T-helper 2 cell (primary cell): ENCODE measurements around the gene CERS5.

Experiments used
- DNase-seq, 5 experiments: peaks; one replicate each; pipeline versions ENCODE4 v3.0.0 to v3.0.0-alpha.2; 2012 to 2022

The CERS5 gene

GRCh38 chr12:50127546-50127945 lies 39.6 kb downstream of the CERS5 start:
- no peak for DNase-seq

GRCh38 chr12:50123203-50123602 lies 44.0 kb downstream of the CERS5 start:
- DNase-seq: no peak

DNA sequence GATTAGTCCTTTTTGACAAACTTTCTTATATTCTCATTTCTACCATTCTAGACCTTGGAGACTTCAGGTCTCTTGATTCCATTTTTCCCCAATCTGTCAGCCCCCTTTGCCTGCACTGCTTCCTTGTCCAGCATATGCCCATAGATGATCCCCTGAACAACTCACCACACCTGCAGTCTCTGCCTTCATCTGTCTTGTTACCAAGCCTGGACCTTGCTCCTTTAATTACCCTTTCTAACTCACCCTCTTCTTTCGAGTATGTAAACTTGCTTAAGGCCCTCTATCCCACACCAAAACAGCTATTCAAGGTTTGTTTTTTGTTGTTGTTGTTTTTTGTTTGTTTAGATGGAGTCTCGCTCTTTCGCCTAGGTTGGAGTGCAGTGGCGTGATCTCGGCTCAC lies 45.5 kb downstream of the CERS5 start:
- DNase-seq: no peak

- DNase-seq: no peak
Measured at GRCh38 chr12:50120953-50121352, 46.2 kb downstream of the CERS5 start.

GRCh38 chr12:50120521-50120920 lies 46.6 kb downstream of the CERS5 start:
- DNase-seq: no peak

GRCh38 chr12:50119387-50119786 lies 47.8 kb downstream of the CERS5 start:
- DNase-seq: no peak

DNA sequence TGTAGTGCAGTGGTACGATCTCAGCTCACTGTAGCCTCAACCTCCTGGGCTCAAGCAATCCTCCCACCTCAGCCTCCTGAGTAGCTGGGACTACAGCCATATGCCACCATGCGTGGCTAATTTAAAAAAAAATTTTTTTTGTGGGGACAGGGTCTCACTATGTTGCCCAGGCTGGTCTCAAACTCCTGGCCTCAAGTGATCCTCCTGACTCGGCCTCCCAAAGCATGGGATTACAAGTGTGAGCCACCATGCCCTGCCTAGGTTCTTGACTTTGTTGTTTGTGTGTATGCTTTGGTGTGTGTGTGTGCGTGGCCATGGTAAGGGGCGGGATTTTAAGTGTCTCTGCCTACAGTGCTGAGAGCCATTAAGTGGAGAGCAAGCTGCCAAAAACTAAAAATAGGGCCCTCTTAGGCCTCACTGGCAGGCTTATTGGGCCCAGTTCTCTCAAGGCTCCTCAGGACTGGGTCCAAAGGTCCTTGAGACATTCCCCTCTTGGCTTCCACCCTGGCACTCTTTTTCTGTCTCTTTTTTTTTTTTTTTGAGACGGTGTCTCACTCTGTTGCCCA lies 50.0 kb downstream of the CERS5 start:
- DNase-seq: no peak

GRCh38 chr12:50112456-50113218 lies 54.5 kb downstream of the CERS5 start:
- peak in 1 of 5 experiments; percentile 47 for DNase-seq

GRCh38 chr12:50111693-50112455 lies 55.3 kb downstream of the CERS5 start, which contains the start of gene COX14:
Gene COX14, plus strand, starts transcription at chr12:50112236. Its CDS starts 7,808 bp downstream, at chr12:50120044.
- peak; percentile 97 to 100 (median 99) for DNase-seq

DNA sequence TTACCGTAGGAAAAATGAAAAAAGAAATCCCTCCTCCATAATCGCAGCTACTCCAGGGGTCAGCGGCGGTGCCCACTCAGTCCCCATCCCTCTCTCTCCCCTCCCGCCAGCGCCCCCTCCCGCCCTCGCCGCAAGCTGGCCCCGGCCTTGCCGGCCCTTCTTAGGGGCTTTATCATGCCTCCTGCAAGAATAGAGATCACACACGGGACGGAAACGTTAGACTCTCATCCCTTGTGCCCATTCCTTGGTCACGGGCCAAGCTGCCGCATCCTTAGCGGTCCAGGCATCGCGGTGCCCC lies 55.8 kb downstream of the CERS5 start:
- DNase-seq: no peak

GRCh38 chr12:50110762-50111351 lies 56.3 kb downstream of the CERS5 start:
- DNase-seq: no peak

- DNase-seq: peak in 1 of 5 experiments; percentile 16
Measured at GRCh38 chr12:50110127-50110761, 56.9 kb downstream of the CERS5 start.

- DNase-seq: no peak
Measured at GRCh38 chr12:50109319-50109718, 57.9 kb downstream of the CERS5 start.

- DNase-seq: no peak
Measured at GRCh38 chr12:50107416-50108268, 59.5 kb downstream of the CERS5 start.

GRCh38 chr12:50106907-50107306 lies 60.3 kb downstream of the CERS5 start:
- no peak for DNase-seq

GRCh38 chr12:50105913-50106450 lies 61.2 kb downstream of the CERS5 start:
- no peak for DNase-seq

DNA sequence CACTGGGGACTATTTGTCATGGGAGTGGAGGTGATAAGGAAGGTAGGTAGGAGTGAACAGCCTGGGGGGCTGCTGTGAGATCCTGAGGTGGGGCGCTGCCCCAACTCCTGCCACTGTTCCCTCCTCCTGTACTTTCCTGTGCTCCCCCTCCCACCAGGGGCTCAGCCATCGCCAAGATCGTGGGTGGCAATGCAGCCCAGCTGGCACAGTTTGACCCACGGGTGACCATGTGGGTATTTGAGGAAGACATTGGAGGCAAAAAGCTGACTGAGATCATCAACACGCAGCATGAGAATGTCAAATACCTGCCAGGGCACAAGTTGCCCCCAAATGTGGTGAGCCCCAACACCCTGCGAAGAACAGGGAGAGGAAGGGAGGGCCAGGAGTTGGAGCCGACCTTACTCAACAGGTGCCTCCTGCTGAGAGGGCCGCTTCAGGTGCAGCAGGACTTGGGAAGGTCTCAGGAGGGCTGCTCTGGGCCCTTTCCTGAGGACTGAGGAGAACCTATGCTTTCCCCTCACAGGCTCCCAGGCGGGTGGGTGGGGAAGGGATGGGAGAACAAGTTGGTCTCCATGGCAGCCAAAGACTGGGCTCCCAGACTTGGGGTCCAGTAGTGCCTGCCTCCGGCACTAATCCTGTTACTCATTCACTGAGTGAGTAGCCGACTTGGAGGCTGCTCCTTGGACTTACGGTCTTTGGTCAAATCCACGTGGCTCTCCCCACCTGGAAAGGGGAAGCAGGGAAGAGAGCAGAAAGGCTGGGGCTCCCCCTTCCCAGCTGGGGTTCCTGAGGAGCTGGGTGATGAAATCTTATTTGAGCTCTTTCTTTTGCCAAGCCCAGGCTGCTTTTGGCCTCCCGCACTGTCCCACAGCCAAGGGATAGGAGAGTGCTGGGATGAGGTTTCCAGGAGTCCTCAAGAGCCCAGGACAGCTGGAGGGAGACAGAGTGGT lies 62.5 kb downstream of the CERS5 start:
- DNase-seq: no peak

DNA sequence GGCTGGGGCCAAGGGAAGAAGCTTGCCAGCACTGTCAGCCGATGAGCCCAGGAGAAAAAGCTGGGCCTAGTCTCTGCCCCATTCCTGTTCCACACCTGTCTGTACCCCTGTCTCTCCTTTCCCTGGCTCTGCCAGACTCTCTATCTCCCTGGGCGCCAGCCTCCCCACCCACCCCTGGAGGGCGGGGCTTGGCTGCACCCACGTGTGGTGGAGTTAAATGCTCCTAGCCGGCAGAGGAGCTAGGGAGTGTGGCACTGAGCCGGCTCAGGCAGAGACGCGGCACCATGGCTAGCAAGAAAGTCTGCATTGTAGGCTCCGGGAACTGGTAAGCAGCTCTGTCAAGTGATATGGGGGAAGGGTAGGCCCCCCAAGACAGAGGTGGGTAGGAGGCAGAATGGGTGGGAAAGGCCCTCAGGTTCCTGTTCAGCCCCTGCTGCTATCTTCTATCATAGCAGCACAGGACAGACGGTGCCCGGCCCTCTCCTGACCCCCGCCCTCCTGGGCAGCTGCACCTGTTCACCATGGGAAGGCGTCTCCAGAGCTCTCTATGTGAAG lies 63.3 kb downstream of the CERS5 start, which contains the start of gene GPD1:
TSS of gene GPD1 (plus strand) at position 242 of the 555 bp plus-strand sequence. CDS start at position 285, 43 bp downstream.
- DNase-seq: peak in 2 of 5 experiments; percentile 12 to 15

GRCh38 chr12:50103351-50103750 lies 63.8 kb downstream of the CERS5 start:
- no peak for DNase-seq
